ENCODE results near the gene PGD.
"Not testable (repeated sequence)": the region's sequence is repeated elsewhere in the genome, so short reads cannot be mapped to it uniquely, and the experiment has no call there.

- not testable (repeated sequence) for TF ChIP-seq POLR2AphosphoS5, CTCF (IDR thresholded peaks at IDR 0.05)
Observed at GRCh38 chr1:10418741-10419140, 19.9 kb downstream of the PGD start.

Data from gastroesophageal sphincter (tissue), 3 donors.